Colonic mucosa (tissue), 4 donors: Measurements from ENCODE around the gene KIF1A. TPM values are rescaled to one million over a fixed set of nuclear protein-coding genes. Genes with fewer than 3 reads are reported as not detected.

Source experiments
- DNase-seq: peaks from one replicate; pipeline ENCODE4 v3.0.0-alpha.2; 2020
- H3K27ac ChIP-seq: fragments of 200-600 bp; one replicate; pipeline ENCODE4 v1.8.0; 2021
- H3K27me3 ChIP-seq: fragments of 200-600 bp; one replicate; pipeline ENCODE4 v1.8.0; 2021
- H3K36me3 ChIP-seq: fragments of 200-600 bp; one replicate; pipeline ENCODE4 v1.8.0; 2021
- H3K4me1 ChIP-seq: fragments of 200-600 bp; one replicate; pipeline ENCODE4 v1.8.0; 2021; ENCODE audit warnings: mild to moderate bottlenecking
- H3K4me3 ChIP-seq: fragments of 200-600 bp; one replicate; pipeline ENCODE4 v1.8.0; 2021
- H3K9ac ChIP-seq, 2 donors: one replicate each; pipeline ENCODE4 v1.7.0; 2013; ENCODE audit warnings: control low read depth in 2 of 2, low read depth in 2 of 2, low read length in 2 of 2
- H3K9me3 ChIP-seq: fragments of 200-600 bp; one replicate; pipeline ENCODE4 v1.8.0; 2021
- CTCF ChIP-seq: fragments of 200-600 bp; IDR thresholded peaks from one replicate; pipeline ENCODE4 v1.8.0; 2022; ENCODE audit warnings: antibody characterized with exemption, mild to moderate bottlenecking
- intact Hi-C: fragments of 100-400 bp; cut with DNase I; formaldehyde crosslinking; loops from one replicate; pipeline ENCODE4 v1.14.1; 2022
- total RNA-seq, 2 donors: library from RNA; stranded (reverse); fragmentation: NEBNext Ultra II Directional in 1 of 2; extraction: Animal tissue kit (Norgen Biotek cat#: 25700) in 1 of 2; gene quantifications; one replicate each; pipeline ENCODE4 v1.2.1, GENCODE V29; 2021
- donor health status: healthy.
- donor health status: DM: no; HTN: no; CAD: no.
- donor health status: DM: no; HTN: no; CAD: no.

Gene KIF1A
- total RNA-seq, 2 donors from 2014 or later, result 1.9 to 4.3 TPM

GRCh38 chr2:240797914-240798313 is 22.1 kb downstream of the KIF1A start:
- Histone ChIP-seq H3K4me1 (no peaks in the 10 kb centered on the region), H3K36me3 (no peaks in the 10 kb centered on the region), H3K27ac (no peak overlapping the region), H3K9me3 (no peaks in the 10 kb centered on the region), H3K4me3 (no peak overlapping the region), H3K27me3 (no peaks in the 10 kb centered on the region), H3K9ac (no peak overlapping the region)
- intact Hi-C loops, result no loop called here
- DNase-seq, result no peak
- TF ChIP-seq CTCF, result no peak

- no peak overlapping the region for H3K27ac ChIP-seq
- H3K36me3 ChIP-seq, result no peaks in the 10 kb centered on the region
- H3K27me3 ChIP-seq, result no peaks in the 10 kb centered on the region
- TF ChIP-seq CTCF, result no peak
- no peak overlapping the region for H3K4me3 ChIP-seq
- no peak overlapping the region for H3K9ac ChIP-seq
- no peaks in the 10 kb centered on the region for H3K9me3 ChIP-seq
- intact Hi-C loops, result no loop called here
- no peak for DNase-seq
- H3K4me1 ChIP-seq, result no peaks in the 10 kb centered on the region
Measured at GRCh38 chr2:240797500-240797895, 22.5 kb downstream of the KIF1A start.

- Histone ChIP-seq H3K36me3 (no peaks in the 10 kb centered on the region), H3K27ac (no peak overlapping the region), H3K9me3 (no peaks in the 10 kb centered on the region), H3K9ac (no peak overlapping the region), H3K4me1 (no peaks in the 10 kb centered on the region), H3K4me3 (no peak overlapping the region), H3K27me3 (no peaks in the 10 kb centered on the region)
- intact Hi-C loops, result no loop called here
- no peak for TF ChIP-seq CTCF
- DNase-seq, result no peak
Measured at GRCh38 chr2:240796543-240797499, 23.2 kb downstream of the KIF1A start.

GRCh38 chr2:240795916-240796510 is 24.0 kb downstream of the KIF1A start:
- DNase-seq, result no peak
- H3K9me3 ChIP-seq, result no peaks in the 10 kb centered on the region
- H3K4me3 ChIP-seq, result no peak overlapping the region
- H3K36me3 ChIP-seq, result no peaks in the 10 kb centered on the region
- intact Hi-C loops, result no loop called here
- H3K9ac ChIP-seq, result no peak overlapping the region
- H3K27me3 ChIP-seq, result no peaks in the 10 kb centered on the region
- TF ChIP-seq CTCF, result no peak
- no peaks in the 10 kb centered on the region for H3K4me1 ChIP-seq
- H3K27ac ChIP-seq, result no peak overlapping the region

- no peak overlapping the region for H3K4me3 ChIP-seq
- no peak for DNase-seq
- intact Hi-C loops, result no loop called here
- H3K9ac ChIP-seq, result no peak overlapping the region
- no peaks in the 10 kb centered on the region for H3K27me3 ChIP-seq
- no peak overlapping the region for H3K27ac ChIP-seq
- TF ChIP-seq CTCF, result no peak
- no peaks in the 10 kb centered on the region for H3K9me3 ChIP-seq
- H3K4me1 ChIP-seq, result no peaks in the 10 kb centered on the region
- no peaks in the 10 kb centered on the region for H3K36me3 ChIP-seq
Measured at GRCh38 chr2:240795454-240795853, 24.6 kb downstream of the KIF1A start.
